ENCODE data around the gene NEURL4.

NEURL4 gene

GRCh38 chr17:7295230-7296180 lies 33.6 kb downstream of the NEURL4 start:
- no peak for DNase-seq

GRCh38 chr17:7294614-7295153 lies 34.5 kb downstream of the NEURL4 start, which contains the start of gene YBX2:
Gene YBX2 (minus strand): TSS chr17:7294639. CDS start chr17:7294500, 139 bp downstream.
- peak; percentile 57 for DNase-seq

- no peak for DNase-seq
Observed at GRCh38 chr17:7293816-7294613, 35.1 kb downstream of the NEURL4 start.

- DNase-seq: no peak
Observed at GRCh38 chr17:7293159-7293558, 36.0 kb downstream of the NEURL4 start.

- no peak for DNase-seq
Observed at GRCh38 chr17:7292729-7293128, 36.4 kb downstream of the NEURL4 start.

GRCh38 chr17:7292194-7292593 lies 36.9 kb downstream of the NEURL4 start:
- no peak for DNase-seq

GRCh38 chr17:7290685-7291084 lies 38.5 kb downstream of the NEURL4 start:
- DNase-seq: no peak

GRCh38 chr17:7290166-7290565 lies 39.0 kb downstream of the NEURL4 start:
- DNase-seq: no peak

- no peak for DNase-seq
Observed at GRCh38 chr17:7289256-7290032, 39.7 kb downstream of the NEURL4 start.

- DNase-seq: no peak
Observed at GRCh38 chr17:7285679-7286078, 43.5 kb downstream of the NEURL4 start.

- DNase-seq: no peak
Observed at GRCh38 chr17:7284911-7285310, 44.2 kb downstream of the NEURL4 start.

- no peak for DNase-seq
Observed at GRCh38 chr17:7283471-7284216, 45.5 kb downstream of the NEURL4 start.

- DNase-seq: no peak
Observed at GRCh38 chr17:7282752-7283321, 46.3 kb downstream of the NEURL4 start.

- DNase-seq: peak; percentile 50
Observed at GRCh38 chr17:7281953-7282751, 47.0 kb downstream of the NEURL4 start.

GRCh38 chr17:7281074-7281952 lies 47.8 kb downstream of the NEURL4 start, which contains the start of gene SLC2A4:
Gene SLC2A4 (plus strand): TSS chr17:7281718. CDS start chr17:7281935, 217 bp downstream.
- peak; percentile 92 for DNase-seq

- peak; percentile 83 for DNase-seq
Observed at GRCh38 chr17:7280519-7281073, 48.5 kb downstream of the NEURL4 start.

- no peak for DNase-seq
Observed at GRCh38 chr17:7279448-7279847, 49.7 kb downstream of the NEURL4 start.

GRCh38 chr17:7266784-7267183 lies 62.4 kb downstream of the NEURL4 start:
- no peak for DNase-seq
